Stimulated activated CD4-positive, alpha-beta T cell treated with anti-CD3 and anti-CD28 coated beads, Interleukin-1b, Interleukin-23, amount 100 ng/mL, for 48 hours (primary cell): Measurements from ENCODE around the gene METTL5.
"Not testable (repeated sequence)": the region's sequence is repeated elsewhere in the genome, so short reads cannot be mapped to it uniquely, and the experiment has no call there.

Experiments
- DNase-seq: peaks from one replicate; pipeline ENCODE4 v3.0.0-alpha.2; 2020

Gene METTL5

GRCh38 chr2:169828141-169828811 lies 3.6 kb upstream of the METTL5 start:
- DNase-seq = peak; percentile 32

GRCh38 chr2:169827272-169828140 lies 2.8 kb upstream of the METTL5 start, which contains the start of gene UBR3:
UBR3 (plus strand) TSS chr2:169827454; CDS start chr2:169827508, 54 bp downstream.
- peak; percentile 88 for DNase-seq

GRCh38 chr2:169823996-169824372 lies 721 bp downstream of the METTL5 start:
- no peak for DNase-seq

GRCh38 chr2:169822785-169823392 lies 1.8 kb downstream of the METTL5 start:
- no peak for DNase-seq

GRCh38 chr2:169822036-169822435 lies 2.7 kb downstream of the METTL5 start:
- no peak for DNase-seq

GRCh38 chr2:169820101-169820500 lies 4.6 kb downstream of the METTL5 start:
- DNase-seq = not testable (repeated sequence)

- DNase-seq = no peak
Measured at GRCh38 chr2:169819106-169819505, 5.6 kb downstream of the METTL5 start.

- no peak for DNase-seq
Measured at GRCh38 chr2:169818241-169818640, 6.5 kb downstream of the METTL5 start.

GRCh38 chr2:169817369-169817768 lies 7.3 kb downstream of the METTL5 start:
- not testable (repeated sequence) for DNase-seq

GRCh38 chr2:169816961-169817360 lies 7.7 kb downstream of the METTL5 start:
- DNase-seq = not testable (repeated sequence)

- DNase-seq = no peak
Measured at GRCh38 chr2:169815849-169816248, 8.9 kb downstream of the METTL5 start.

- DNase-seq = no peak
Measured at GRCh38 chr2:169808221-169808620, 16.5 kb downstream of the METTL5 start.

- no peak for DNase-seq
Measured at GRCh38 chr2:169806586-169806985, 18.1 kb downstream of the METTL5 start.

- DNase-seq = no peak
Measured at GRCh38 chr2:169803480-169803879, 21.2 kb downstream of the METTL5 start.

GRCh38 chr2:169798718-169799592 lies 25.8 kb downstream of the METTL5 start, which contains the start of gene SSB:
SSB (plus strand) TSS chr2:169798871; CDS start chr2:169800961, 2,090 bp downstream.
- DNase-seq = peak; percentile 98

- no peak for DNase-seq
Measured at GRCh38 chr2:169798397-169798717, 26.3 kb downstream of the METTL5 start.

- no peak for DNase-seq
Measured at GRCh38 chr2:169797601-169798000, 27.1 kb downstream of the METTL5 start.

GRCh38 chr2:169796441-169796840 lies 28.3 kb downstream of the METTL5 start:
- no peak for DNase-seq

- DNase-seq = no peak
Measured at GRCh38 chr2:169795181-169795580, 29.5 kb downstream of the METTL5 start.

GRCh38 chr2:169790581-169790980 lies 34.1 kb downstream of the METTL5 start:
- no peak for DNase-seq

- DNase-seq = no peak
Measured at GRCh38 chr2:169782513-169782912, 42.2 kb downstream of the METTL5 start.

- no peak for DNase-seq
Measured at GRCh38 chr2:169781249-169782013, 43.3 kb downstream of the METTL5 start.
